D341Med (cell line): ENCODE results near the gene SHANK1.
"Not testable (repeated sequence)": the region's sequence is repeated elsewhere in the genome, so short reads cannot be mapped to it uniquely, and the experiment has no call there.

Source experiments
- DNase-seq: peaks from one replicate; pipeline ENCODE4 v3.0.0; 2012; ENCODE audit warnings: low spot score

SHANK1 gene

DNA sequence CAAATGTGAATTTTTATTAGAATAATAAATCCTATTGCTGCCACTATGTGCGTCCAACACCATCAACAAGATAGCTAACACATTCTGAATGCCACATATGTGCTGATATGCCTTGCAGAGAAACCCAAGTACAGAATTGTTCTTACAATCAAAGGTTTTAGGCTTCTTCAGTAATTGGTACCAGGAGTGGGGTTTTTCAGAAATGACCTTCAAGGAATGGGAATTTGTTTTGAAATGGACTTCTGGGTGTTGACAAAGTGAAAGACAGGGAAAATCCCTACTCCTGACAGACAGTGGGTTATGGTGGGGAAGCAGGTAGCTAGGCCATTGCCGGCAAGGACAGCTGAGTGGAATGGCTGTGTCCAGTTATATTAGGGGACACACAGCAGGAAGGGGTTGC is 85.6 kb downstream of the SHANK1 start:
- no peak for DNase-seq

DNA sequence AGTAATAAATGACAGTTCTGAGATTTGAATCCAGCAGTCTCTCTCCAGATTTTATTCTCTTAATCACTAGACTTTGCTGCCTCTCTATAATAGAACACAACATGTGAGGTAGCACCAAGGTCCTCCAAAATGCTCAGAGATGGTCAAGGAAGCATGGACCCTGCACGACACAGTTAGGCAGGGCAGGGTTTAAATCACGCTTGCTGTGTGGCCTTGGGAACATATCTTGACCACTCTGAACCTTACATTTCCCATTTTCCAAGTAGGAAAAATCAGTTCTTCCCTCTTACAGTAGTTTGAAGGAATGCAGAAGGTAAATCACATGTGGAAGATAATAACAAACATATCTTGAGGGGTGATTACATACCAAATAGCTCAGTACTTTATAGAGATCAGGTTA is 86.2 kb downstream of the SHANK1 start:
- DNase-seq = no peak

DNA sequence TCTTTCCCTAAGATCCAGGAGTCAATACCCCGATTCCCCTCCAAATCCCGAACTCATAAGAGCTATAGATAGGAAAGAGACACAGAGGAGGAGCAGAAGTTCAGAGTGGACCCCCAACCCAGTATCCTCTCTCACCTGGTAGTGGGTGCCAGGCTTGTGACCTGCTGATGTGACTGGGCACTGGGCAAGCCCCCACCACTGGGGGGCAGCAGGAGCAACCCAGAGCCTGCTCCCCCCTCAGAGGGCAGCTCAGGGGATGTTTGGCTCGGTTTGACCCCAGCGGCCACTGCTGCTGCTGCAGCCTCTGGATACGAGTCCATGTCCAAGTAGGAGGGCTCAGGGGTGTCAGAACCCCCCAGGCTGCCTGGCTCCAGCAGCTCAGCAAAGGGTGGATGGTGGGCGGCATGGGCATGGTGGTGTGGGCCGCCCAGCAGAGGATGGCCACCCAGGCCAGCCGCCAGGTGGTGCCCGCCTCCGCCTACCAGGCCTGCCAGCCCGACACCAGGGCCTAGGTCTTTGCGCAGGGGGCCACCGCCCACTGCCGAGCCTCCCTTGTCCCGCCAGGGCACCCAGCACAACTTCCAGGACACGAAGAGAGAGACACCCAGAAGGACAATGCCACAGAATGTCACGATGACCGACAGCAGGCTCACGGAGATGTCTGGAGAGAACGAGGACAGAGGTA is 87.3 kb downstream of the SHANK1 start:
- DNase-seq = no peak

DNA sequence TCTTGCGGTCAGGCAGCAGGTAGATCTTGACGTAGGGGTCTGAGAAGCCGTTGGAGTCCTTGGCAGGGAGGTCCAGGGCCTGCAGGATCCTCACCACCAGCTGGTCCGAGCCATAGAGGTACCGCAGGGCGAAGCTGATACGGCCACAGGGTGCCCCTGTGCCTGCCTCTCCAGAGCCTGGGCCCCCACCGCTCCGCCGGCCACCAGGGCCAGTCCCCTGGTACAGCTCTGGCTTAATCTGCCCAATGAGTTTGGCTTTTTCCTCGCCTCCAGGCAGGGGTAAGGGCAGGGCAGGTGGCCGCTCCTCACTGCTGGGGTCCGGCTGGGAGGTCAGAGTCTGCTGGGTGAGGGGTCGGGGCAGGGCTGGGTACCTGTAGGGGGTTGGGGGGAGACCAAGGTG is 89.8 kb downstream of the SHANK1 start:
- peak; percentile 27 for DNase-seq

DNA sequence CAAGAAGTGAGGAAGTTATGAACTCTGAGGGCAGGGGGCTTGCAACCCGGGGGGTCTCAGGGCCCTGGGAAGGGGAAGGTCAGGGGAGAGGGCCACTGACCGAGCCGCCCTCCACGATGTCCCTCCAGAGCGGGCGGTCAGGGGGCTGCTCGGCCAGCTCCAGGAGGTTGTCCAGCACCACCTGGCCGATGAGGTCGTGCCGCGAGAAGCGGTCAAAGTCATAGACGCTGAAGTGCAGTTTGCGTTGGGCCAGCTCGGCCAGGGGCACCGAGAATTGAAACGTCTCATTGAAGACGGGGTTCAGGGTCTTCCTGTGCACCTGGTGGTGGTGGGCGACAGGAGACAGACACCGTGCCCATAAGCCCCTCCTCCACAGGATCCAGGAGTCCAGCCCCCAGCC is 90.4 kb downstream of the SHANK1 start:
- peak; percentile 25 for DNase-seq

DNA sequence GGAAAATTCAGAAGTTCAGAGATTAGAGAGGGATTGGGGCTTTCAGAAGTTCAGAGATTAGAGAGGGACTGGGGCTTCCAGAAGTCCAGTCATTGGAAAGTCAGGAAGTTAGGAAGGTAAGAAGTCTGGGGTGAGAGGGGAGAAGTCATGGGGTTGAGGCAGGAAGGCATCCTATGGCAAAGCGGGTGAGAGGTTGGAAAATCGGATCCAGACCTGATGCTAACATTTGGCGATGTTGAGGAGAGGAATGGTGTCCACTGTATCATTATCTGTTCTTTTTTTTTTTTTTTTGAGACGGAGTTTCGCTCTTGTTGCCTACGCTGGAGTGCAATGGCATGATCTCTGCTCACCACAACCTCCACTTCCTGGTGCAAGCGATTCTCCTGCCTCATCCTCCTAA is 91.1 kb downstream of the SHANK1 start:
- DNase-seq = no peak

DNA sequence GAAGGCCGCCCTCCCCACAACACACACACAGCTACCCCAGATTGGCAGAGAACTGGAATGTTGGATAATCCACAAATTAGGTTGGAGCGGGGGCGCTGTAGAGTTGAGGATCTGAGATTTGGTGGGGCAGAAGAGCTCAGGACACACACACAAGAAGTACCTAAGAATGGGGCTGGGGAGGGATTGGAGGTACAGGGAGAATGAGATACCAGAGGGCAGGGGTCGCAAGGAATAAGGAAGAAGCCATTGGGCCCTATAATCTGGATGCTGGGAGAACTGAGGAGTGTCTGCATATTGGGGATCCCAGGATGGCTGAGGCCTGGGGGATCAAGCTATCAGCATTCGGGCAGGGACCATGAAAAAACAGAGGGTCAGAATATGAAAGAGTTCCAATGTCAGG is 91.5 kb downstream of the SHANK1 start:
- DNase-seq = peak; percentile 10

DNA sequence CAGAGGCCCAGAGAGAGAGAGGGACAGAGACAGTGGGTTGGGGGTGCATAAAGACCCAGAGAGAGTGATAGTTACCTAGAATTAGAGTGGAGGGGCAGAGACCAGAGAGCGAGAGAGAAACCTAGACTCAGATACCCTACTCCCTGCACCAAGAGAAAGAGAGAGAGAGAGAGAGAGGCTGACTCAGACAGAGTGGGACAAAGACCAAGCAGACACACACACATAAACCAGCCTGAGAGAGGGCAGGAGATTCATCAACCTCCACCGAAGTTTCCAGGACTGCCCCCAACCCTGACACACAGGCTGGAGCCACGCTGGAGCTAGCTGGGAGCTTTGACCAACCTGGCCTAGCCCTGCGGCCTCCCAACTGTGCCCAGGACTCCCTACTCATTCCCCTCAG is 92.8 kb downstream of the SHANK1 start:
- DNase-seq = no peak

DNA sequence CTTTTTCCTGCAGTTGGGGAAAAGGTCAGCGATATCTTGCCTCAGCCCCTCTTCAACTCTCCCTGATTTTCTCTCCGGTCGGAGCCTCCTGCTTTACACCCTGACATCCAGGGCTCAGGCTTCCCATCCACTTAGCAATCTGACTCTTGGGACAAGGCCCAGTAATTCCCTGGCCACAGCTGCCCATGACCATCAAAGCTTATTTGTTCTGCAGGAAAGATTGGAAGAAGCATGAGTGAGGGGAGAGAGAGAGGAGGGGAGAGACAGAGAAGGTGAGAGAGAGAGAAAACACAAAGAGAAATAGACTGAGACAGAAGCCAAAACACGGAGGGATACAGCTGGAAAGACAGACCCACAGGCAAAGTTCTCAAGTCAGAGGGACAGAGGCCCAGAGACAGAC is 93.6 kb downstream of the SHANK1 start:
- no peak for DNase-seq

DNA sequence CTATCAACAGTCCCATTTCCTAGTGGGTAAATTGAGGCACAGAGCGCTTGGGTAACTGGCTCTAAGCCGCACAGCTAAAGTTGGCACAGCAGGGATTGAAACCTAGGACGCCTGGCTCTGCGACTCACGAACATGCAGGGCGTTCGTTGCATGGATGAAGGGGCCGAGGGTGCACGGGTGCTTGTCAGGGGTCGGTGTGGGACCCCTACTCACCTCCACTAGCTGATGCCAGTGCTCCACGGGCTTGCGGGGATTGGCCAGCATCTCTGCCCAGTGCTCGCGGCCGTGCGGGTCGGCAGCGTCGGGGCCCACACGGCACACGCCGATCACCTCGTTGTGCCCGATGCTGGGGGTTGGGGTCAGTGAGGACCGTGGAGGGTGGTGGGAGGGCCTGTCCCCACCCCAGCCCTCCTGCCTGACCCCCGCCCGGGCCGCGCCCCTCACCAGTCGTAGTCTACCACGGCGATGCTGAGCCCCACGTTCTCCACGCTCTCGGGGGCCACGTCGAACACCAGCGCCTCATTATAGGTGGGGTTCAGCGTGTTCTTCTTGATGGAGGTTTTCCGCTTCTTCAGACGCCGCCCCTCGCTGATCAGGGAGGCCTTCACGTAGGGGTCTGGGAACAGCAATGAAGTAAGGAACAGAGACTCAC is 94.5 kb downstream of the SHANK1 start:
- DNase-seq = no peak

DNA sequence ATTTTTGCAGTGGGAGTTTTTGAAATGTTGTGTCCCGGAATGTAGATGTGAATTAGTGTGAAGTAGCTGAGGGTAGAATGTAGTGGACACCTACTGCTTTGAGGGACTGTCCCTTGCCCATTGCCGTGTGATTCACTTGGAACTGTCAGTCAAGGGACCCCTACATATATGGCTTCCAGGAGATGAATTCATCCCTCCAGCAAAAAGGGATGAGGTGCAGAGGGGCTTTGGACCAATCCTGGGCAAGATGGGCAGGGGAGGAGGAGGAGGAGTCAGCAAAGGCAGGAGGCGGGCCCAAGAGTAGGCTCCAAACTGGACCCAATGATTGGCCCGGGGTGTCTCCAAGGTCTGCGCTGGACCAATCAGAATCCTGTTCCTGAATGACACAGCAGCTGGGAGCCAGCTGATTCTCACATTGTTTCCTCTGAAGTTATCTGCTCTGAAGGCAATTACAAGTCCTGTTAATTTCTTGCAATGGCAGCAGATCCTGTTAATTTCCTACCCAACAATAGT is 99.2 kb downstream of the SHANK1 start:
- DNase-seq = not testable (repeated sequence)

DNA sequence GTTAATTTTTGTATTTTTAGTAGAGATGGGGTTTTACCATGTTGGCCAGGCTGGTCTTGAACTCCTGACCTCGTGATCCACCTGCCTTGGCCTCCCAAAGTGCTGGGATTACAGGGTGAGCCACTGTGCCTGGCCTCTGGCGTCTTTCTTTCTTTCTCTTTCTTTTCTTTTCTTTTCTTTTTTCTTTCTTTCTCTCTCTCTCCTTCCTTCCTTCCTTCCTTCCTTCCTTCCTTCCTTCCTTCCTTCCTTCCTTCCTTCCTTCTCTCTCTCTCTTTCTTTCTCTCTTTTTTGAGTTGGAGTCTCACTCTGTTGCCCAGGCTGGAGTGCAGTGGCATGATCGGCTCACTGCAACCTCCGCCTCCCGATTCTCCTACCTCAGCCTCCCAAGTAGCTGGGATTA is 100.4 kb downstream of the SHANK1 start:
- not testable (repeated sequence) for DNase-seq

DNA sequence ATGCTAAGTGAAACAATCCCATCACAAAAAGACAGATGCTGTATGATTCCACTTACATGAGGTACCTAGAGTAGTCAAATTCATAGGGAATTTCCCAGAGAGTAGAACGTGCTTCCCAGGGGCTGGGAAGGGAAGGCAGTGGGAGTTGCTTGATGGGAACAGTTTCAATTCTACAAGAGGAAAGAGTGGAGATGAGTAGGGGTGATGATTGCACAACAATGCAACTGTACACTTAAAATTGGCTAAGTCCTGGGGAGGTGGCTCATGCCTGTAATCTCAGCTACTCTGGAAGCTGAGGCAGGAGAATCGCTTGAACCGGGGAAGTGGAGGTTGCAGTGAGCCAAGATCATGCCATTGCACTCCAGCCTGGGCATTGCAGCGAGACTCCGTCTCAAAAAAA is 101.2 kb downstream of the SHANK1 start:
- DNase-seq = not testable (repeated sequence)

DNA sequence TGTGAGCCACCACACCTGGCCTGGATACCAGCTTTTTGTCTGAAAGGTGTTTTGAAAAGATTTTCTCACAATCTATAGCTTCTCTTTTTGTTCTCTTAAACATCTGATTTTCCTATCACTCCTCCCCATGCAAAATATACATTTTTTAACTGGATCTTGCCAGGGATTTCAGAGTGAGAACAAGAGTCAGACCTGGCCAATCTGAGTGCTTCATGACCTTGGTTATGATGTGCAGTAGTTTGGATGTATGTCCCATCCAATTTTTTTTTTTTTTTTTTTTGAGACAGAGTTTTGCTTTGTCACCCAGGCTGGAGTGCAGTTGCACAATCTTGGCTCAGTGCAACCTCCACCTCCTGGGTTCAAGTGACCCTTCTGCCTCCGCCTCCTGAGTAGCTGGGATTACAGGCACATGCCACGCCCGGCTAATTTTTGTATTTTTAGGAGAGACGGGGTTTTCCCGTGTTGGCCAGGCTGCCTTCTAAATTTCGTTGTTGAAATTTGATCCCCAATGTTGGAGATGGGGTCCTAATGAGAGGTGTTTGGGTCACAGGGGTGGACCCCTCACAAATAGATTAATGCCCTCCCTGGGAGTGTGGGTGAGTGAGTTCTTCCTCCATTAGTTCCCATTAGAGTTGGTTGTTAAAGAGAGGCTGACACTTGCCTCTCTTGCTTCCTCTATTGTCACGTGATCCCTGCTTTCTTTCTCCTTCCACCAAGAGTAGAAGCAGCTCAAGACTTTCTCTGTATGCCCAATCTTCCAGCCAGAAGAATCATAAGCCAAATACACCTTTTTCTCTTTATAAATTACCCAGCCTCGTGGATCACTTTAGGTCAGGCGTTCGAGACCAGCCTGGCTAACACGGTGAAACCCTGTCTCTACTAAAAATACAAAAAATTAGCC is 106.8 kb downstream of the SHANK1 start:
- DNase-seq = not testable (repeated sequence)
